Keratinocyte (primary cell): ENCODE data around the gene CCDC88B. TPM values are rescaled to one million over a fixed set of nuclear protein-coding genes. Genes with fewer than 3 reads are reported as not detected.
A peak's percentile ranks its signal among the peaks of the same experiment; 100 is the strongest.
"Not testable (repeated sequence)": the region's sequence is repeated elsewhere in the genome, so short reads cannot be mapped to it uniquely, and the experiment has no call there.

Experiments
- DNase-seq: peaks from one replicate; pipeline ENCODE4 v3.0.0-alpha.2; 2011; ENCODE audit warnings: low read depth, missing footprints, low spot score
- FAIRE-seq: peaks from 2 replicates; lab custom pipeline; 2011; peaks lifted over from hg19 to GRCh38; lab: Jason Lieb, UNC
- H2AFZ ChIP-seq: 2 replicates; pipeline ENCODE4 v1.6.0; 2012; ENCODE audit warnings: low read length, control low read depth, inconsistent platforms; ENCODE audit not compliant: control insufficient read depth
- H3K27ac ChIP-seq: 2 replicates; pipeline ENCODE4 v1.5.1; 2011; ENCODE audit warnings: low read length; ENCODE audit not compliant: control insufficient read depth, insufficient read depth
- H3K27me3 ChIP-seq: 3 replicates; pipeline ENCODE4 v1.6.0; 2011; ENCODE audit warnings: low read length; ENCODE audit not compliant: control insufficient read depth, insufficient read depth; ENCODE audit errors: extremely low read depth
- H3K36me3 ChIP-seq, 2 experiments: 2 replicates in 1 of 2; 3 replicates in 1 of 2; pipeline ENCODE4 v1.5.1; 2011; ENCODE audit warnings: low read length in 2 of 2, mild to moderate bottlenecking in 1 of 2; ENCODE audit not compliant: control insufficient read depth in 2 of 2, insufficient read depth in 2 of 2; ENCODE audit errors: extremely low read depth in 1 of 2
- H3K4me1 ChIP-seq: 3 replicates; pipeline ENCODE4 v1.5.1; 2011; ENCODE audit warnings: low read length; ENCODE audit not compliant: control insufficient read depth, insufficient read depth; ENCODE audit errors: extremely low read depth
- H3K4me2 ChIP-seq: 3 replicates; pipeline ENCODE4 v1.6.0; 2011; ENCODE audit warnings: low read depth, low read length; ENCODE audit not compliant: control insufficient read depth, insufficient read depth; ENCODE audit errors: extremely low read depth
- H3K4me3 ChIP-seq, 3 experiments: fragments of 200-600 bp in 1 of 3; sonication (generic) in 1 of 3; 2 replicates in 2 of 3; 3 replicates in 1 of 3; pipeline ENCODE4 v1.5.1; 2011 to 2016; ENCODE audit warnings: low read length in 3 of 3, mild to moderate bottlenecking in 3 of 3, control low read depth in 2 of 3, inconsistent platforms in 1 of 3, low read depth in 1 of 3, mixed read lengths in 1 of 3, mixed run types in 1 of 3, moderate library complexity in 1 of 3; ENCODE audit not compliant: control insufficient read depth in 2 of 3, insufficient read depth in 2 of 3; ENCODE audit errors: extremely low read depth in 1 of 3
- H3K79me2 ChIP-seq: 2 replicates; pipeline ENCODE4 v1.6.0; 2012; ENCODE audit warnings: low read length; ENCODE audit not compliant: control insufficient read depth, insufficient read depth
- H3K9ac ChIP-seq: 3 replicates; pipeline ENCODE4 v1.6.0; 2011; ENCODE audit warnings: low read length; ENCODE audit not compliant: control insufficient read depth, insufficient read depth; ENCODE audit errors: extremely low read depth
- H3K9me1 ChIP-seq: 3 replicates; pipeline ENCODE4 v1.6.0; 2011; ENCODE audit warnings: low read length; ENCODE audit not compliant: control insufficient read depth, insufficient read depth; ENCODE audit errors: extremely low read depth
- H3K9me3 ChIP-seq: 2 replicates; pipeline ENCODE4 v1.5.1; 2012; ENCODE audit warnings: low read depth, low read length; ENCODE audit not compliant: control insufficient read depth
- H4K20me1 ChIP-seq: 3 replicates; pipeline ENCODE4 v1.6.0; 2011; ENCODE audit warnings: low read length; ENCODE audit not compliant: control insufficient read depth, insufficient read depth; ENCODE audit errors: extremely low read depth
- EZH2 ChIP-seq: IDR thresholded peaks from one replicate; pipeline ENCODE4 v1.6.1; 2012; ENCODE audit warnings: inconsistent platforms, mild to moderate bottlenecking, low read length, moderate library complexity
- dilution Hi-C: fragments of 300-500 bp; cut with MboI; formaldehyde crosslinking; loops from one replicate; pipeline ENCODE4 v1.7.0; 2020; ENCODE audit warnings: low sequenced_read_pairs; ENCODE audit not compliant: extremely low pct_ligation_motif_present
- polyA plus RNA-seq, 5 experiments: library from polyadenylated mRNA; depleted of rRNA in 3 of 5; stranded (reverse) in 3 of 5; stranded (forward) in 1 of 5; unstranded in 1 of 5; fragments of >200 nt; gene quantifications; 1 replicate in 1 of 5; 2 replicates in 3 of 5; 3 replicates in 1 of 5; pipeline versions ENCODE4 v1.2.1 to v1.2.3, GENCODE V29; 2011 to 2012; ENCODE audit warnings: missing spikeins in 2 of 5, low read depth in 1 of 5, low replicate concordance in 1 of 5
- TF ChIP-seq, protein P1 (sequence below), 3 experiments: IDR thresholded peaks in 1 of 3; conservative IDR thresholded peaks in 1 of 3; optimal IDR thresholded peaks in 1 of 3; 2 replicates in 2 of 3; 3 replicates in 1 of 3; pipeline versions ENCODE3 to v1.5.1; 2011; ENCODE audit warnings: low read length in 3 of 3, mild to moderate bottlenecking in 3 of 3, moderate library complexity in 2 of 3, control low read depth in 1 of 3, inconsistent platforms in 1 of 3; ENCODE audit not compliant: insufficient read depth in 2 of 3; ENCODE audit errors: extremely low read depth in 1 of 3

CCDC88B gene
- polyA plus RNA-seq, 1 donor (not counting 4 experiments of a cell fraction or from before 2014, with no cell fraction given): 3.7 TPM

DNA sequence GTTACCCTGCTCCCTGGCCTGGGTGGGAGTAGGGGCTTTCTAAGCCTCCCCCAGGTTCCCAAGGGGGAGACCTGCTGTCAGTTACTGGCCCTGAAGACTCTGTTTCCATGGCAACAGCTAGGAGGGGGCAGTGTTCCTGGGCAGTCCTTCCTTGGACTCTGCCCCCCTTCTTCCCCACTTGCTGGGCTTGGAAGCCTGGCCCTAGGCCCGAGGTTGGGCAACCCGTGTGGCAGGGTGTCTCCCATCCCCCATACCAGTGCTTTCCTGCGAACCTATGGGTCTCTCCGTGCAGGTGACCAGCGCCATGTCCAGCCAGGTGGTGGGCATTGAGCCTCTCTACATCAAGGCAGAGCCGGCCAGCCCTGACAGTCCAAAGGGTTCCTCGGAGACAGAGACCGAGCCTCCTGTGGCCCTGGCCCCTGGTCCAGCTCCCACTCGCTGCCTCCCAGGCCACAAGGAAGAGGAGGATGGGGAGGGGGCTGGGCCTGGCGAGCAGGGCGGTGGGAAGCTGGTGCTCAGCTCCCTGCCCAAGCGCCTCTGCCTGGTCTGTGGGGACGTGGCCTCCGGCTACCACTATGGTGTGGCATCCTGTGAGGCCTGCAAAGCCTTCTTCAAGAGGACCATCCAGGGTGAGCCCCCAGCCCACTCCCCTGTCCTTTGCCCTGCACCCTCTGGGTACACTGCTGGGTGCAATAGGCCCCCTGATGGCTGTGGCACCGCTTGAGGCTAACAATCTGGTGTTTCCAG is 33.0 kb upstream of the CCDC88B start:
- no peaks in the 10 kb centered on the region for H3K9me3 ChIP-seq
- H2AFZ ChIP-seq: no peak overlapping the region
- peak overlapping the region; percentile 78 to 86 (median 83) for H3K4me3 ChIP-seq
- H3K36me3 ChIP-seq: no peaks in the 10 kb centered on the region
- H3K27me3 ChIP-seq: no peaks in the 10 kb centered on the region
- FAIRE-seq (no peak), DNase-seq (no peak)
- peaks cover 3% of the 10 kb centered on the region for H4K20me1 ChIP-seq
- dilution Hi-C loops: no loop called here
- TF ChIP-seq EZH2: no peak
- TF ChIP-seq, protein P1, sequence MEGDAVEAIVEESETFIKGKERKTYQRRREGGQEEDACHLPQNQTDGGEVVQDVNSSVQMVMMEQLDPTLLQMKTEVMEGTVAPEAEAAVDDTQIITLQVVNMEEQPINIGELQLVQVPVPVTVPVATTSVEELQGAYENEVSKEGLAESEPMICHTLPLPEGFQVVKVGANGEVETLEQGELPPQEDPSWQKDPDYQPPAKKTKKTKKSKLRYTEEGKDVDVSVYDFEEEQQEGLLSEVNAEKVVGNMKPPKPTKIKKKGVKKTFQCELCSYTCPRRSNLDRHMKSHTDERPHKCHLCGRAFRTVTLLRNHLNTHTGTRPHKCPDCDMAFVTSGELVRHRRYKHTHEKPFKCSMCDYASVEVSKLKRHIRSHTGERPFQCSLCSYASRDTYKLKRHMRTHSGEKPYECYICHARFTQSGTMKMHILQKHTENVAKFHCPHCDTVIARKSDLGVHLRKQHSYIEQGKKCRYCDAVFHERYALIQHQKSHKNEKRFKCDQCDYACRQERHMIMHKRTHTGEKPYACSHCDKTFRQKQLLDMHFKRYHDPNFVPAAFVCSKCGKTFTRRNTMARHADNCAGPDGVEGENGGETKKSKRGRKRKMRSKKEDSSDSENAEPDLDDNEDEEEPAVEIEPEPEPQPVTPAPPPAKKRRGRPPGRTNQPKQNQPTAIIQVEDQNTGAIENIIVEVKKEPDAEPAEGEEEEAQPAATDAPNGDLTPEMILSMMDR (optimal IDR thresholded peaks at IDR 0.05 in 1 of 3, IDR thresholded peaks at IDR 0.05 in 1 of 3, conservative IDR thresholded peaks at IDR 0.05 in 1 of 3; ENCODE audit: extremely low read depth in 1 of 3, insufficient read depth in 2 of 3, low read length in 3 of 3): no peak
- peaks cover 19% of the 10 kb centered on the region for H3K79me2 ChIP-seq
- H3K9ac ChIP-seq: peak overlapping the region; percentile 80
- H3K27ac ChIP-seq: peak overlapping the region; percentile 54
- peak overlapping the region; percentile 97 for H3K4me2 ChIP-seq
- no peaks in the 10 kb centered on the region for H3K9me1 ChIP-seq
- H3K4me1 ChIP-seq: peaks cover 27% of the 10 kb centered on the region

DNA sequence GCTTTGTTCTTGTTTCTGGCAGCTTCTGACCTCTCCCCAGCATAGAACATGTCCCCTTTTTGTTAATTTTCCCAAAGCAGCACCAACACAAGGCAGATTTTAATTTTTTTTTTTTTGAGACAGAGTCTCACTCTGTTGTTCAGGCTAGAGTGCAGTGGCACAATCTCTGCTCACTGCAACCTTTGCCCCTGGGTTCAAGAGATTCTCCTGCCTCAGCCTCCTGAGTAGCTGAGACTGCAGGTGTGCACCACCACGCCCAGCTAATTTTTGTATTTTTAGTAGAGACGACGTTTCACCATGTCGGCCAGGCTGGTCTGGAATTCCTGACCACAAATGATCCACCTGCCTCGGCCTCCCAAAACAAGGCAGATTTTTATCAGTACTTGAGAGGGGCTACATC is 32.2 kb upstream of the CCDC88B start:
- H3K27me3 ChIP-seq, H3K9me1 ChIP-seq, FAIRE-seq, H3K4me2 ChIP-seq, H3K36me3 ChIP-seq, H3K4me3 ChIP-seq, H3K27ac ChIP-seq, DNase-seq, H2AFZ ChIP-seq, dilution Hi-C loops, H4K20me1 ChIP-seq, H3K9ac ChIP-seq, H3K9me3 ChIP-seq: not testable (repeated sequence)
- H3K4me1 ChIP-seq: peaks cover 32% of the 10 kb centered on the region
- peaks cover 23% of the 10 kb centered on the region for H3K79me2 ChIP-seq
